Esophagus muscularis mucosa (tissue), 4 donors: Measurements from ENCODE around the gene KRTAP3-3. TPM values are rescaled to one million over a fixed set of nuclear protein-coding genes. Genes with fewer than 3 reads are reported as not detected.
"Not testable (repeated sequence)": the region's sequence is repeated elsewhere in the genome, so short reads cannot be mapped to it uniquely, and the experiment has no call there.

ENCODE experiments used
- DNase-seq: peaks from one replicate; pipeline ENCODE4 v3.0.0-alpha.2; 2017; ENCODE audit errors: extremely low spot score
- H3K27ac ChIP-seq, 4 donors: fragments of 200-600 bp; sonication (generic); replicated peaks in 1 of 4; 1 replicate in 3 of 4; 2 replicates in 1 of 4; pipeline ENCODE4 v1.5.1; 2016 to 2019; ENCODE audit warnings: mild to moderate bottlenecking in 1 of 4
- H3K27me3 ChIP-seq, 4 donors: fragments of 200-600 bp; sonication (generic); one replicate each; pipeline versions ENCODE4 v1.5.1 to v1.6.0; 2016 to 2019
- H3K36me3 ChIP-seq, 4 donors: fragments of 200-600 bp; sonication (generic); one replicate each; pipeline ENCODE4 v1.5.1; 2016 to 2019
- H3K4me1 ChIP-seq, 4 donors: fragments of 200-600 bp; sonication (generic); one replicate each; pipeline ENCODE4 v1.5.1; 2016 to 2019
- H3K4me3 ChIP-seq, 4 donors: fragments of 200-600 bp; sonication (generic); 1 replicate in 2 of 4; 2 replicates in 2 of 4; pipeline ENCODE4 v1.5.1; 2016 to 2019; ENCODE audit warnings: mild to moderate bottlenecking in 4 of 4, moderate library complexity in 1 of 4
- H3K9me3 ChIP-seq, 4 donors: fragments of 200-600 bp; sonication (generic); 1 replicate in 3 of 4; 2 replicates in 1 of 4; pipeline ENCODE4 v1.5.1; 2016 to 2019
- EP300 ChIP-seq: sonication (generic); formaldehyde crosslinking; IDR thresholded peaks from one replicate; pipeline ENCODE4 v1.6.1; 2017; ENCODE audit warnings: antibody characterized with exemption
- POLR2A ChIP-seq: fragments of 450-650 bp; IDR thresholded peaks from one replicate; pipeline ENCODE4 v1.6.1; 2017; ENCODE audit warnings: antibody characterized with exemption, moderate library complexity, mild to moderate bottlenecking, low read depth
- POLR2AphosphoS5 ChIP-seq, 2 donors: sonication (generic); formaldehyde crosslinking; IDR thresholded peaks; one replicate each; pipeline ENCODE4 v1.6.1; 2017; ENCODE audit warnings: antibody characterized with exemption in 2 of 2
- WGBS: methylation state at CpG from one replicate; pipeline ENCODE4 v1.1.5; 2018; 5-methylcytosine and 5-hydroxymethylcytosine counted together
- intact Hi-C: fragments of 100-400 bp; cut with DNase I; formaldehyde crosslinking; loops from one replicate; pipeline ENCODE4 v1.15.1; 2023
- total RNA-seq, 4 donors: library from RNA; depleted of rRNA; stranded (reverse); fragments of >200 nt; gene quantifications; one replicate each; pipeline versions ENCODE4 v1.1.0 to v1.2.1, GENCODE V29; 2016
- TF ChIP-seq, protein P1 (sequence below), 3 experiments: fragments of 200-600 bp in 2 of 3; fragments of 450-650 bp in 1 of 3; sonication (generic) in 2 of 3; IDR thresholded peaks; one replicate each; pipeline ENCODE4 v1.5.1; 2017 to 2019; ENCODE audit warnings: antibody characterized with exemption in 3 of 3, mild to moderate bottlenecking in 2 of 3, moderate library complexity in 1 of 3

The KRTAP3-3 gene
- total RNA-seq, 4 donors from 2014 or later = not detected

GRCh38 chr17:41001795-41002194 lies 7.8 kb upstream of the KRTAP3-3 start:
- no peak for TF ChIP-seq POLR2AphosphoS5 (IDR thresholded peaks at IDR 0.05)
- no peak for TF ChIP-seq POLR2A
- TF ChIP-seq EP300 = no peak
- TF ChIP-seq, protein P1, sequence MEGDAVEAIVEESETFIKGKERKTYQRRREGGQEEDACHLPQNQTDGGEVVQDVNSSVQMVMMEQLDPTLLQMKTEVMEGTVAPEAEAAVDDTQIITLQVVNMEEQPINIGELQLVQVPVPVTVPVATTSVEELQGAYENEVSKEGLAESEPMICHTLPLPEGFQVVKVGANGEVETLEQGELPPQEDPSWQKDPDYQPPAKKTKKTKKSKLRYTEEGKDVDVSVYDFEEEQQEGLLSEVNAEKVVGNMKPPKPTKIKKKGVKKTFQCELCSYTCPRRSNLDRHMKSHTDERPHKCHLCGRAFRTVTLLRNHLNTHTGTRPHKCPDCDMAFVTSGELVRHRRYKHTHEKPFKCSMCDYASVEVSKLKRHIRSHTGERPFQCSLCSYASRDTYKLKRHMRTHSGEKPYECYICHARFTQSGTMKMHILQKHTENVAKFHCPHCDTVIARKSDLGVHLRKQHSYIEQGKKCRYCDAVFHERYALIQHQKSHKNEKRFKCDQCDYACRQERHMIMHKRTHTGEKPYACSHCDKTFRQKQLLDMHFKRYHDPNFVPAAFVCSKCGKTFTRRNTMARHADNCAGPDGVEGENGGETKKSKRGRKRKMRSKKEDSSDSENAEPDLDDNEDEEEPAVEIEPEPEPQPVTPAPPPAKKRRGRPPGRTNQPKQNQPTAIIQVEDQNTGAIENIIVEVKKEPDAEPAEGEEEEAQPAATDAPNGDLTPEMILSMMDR (IDR thresholded peaks at IDR 0.05) = no peak
- Histone ChIP-seq H3K27me3 (peaks cover 0 to 12% (median 0%) of the 10 kb centered on the region in 4 donors), H3K36me3 (no peaks in the 10 kb centered on the region), H3K27ac (no peak overlapping the region), H3K4me3 (no peak overlapping the region), H3K4me1 (no peaks in the 10 kb centered on the region), H3K9me3 (no peaks in the 10 kb centered on the region)
- WGBS = 85% methylated on average over 4 of the region's 4 CpGs
- intact Hi-C loops = no loop called here
- DNase-seq = no peak

DNA sequence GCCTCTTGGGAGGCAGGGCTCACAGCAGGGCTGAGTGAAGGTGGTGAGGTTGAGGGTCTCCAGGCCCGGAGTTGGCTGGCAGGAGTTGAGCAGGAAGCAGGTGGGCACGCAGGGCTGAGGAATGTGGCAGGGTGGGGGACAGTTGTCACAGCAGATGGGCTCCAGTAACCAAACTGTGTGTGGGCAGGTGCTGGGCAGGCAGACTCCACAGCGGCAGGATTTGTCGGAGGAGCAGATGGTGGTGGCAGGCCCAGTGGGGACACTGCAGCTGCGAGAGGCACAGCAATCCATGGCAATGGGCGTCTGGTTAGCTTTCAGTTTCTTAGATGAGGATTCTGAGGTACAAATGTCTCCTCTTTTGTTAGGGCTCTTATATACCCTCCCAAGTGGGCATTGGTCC lies 5.6 kb upstream of the KRTAP3-3 start, which contains the start of gene KRTAP3-2:
KRTAP3-2 (minus strand) TSS at position 344 of the 400 bp plus-strand sequence; CDS start at position 291, 53 bp downstream.
- H3K9me3 ChIP-seq, DNase-seq, intact Hi-C loops, H3K4me1 ChIP-seq, H3K27ac ChIP-seq, H3K4me3 ChIP-seq, H3K36me3 ChIP-seq: not testable (repeated sequence)
- 90% methylated on average over 4 of the region's 6 CpGs for WGBS
- H3K27me3 ChIP-seq = peaks cover 0 to 12% (median 0%) of the 10 kb centered on the region in 4 donors

DNA sequence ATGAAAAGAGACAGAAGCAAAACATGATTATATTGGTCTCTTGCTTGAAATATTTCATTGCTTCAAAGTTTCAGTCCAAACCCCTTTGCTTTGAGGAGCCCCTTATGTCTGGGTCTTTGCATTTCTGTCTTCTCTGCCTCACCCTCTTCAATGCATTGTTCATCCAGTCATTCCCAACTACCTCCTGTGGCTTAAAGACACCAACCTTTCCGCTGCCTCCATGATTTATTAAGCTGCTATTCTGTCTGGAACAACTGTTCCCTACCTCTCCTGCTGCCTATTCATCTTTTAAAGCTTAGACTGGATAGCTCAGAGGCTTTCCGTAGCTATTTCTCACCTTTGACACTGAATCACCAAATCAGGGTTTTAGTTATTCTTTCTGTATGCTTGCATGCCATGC lies 3.4 kb upstream of the KRTAP3-3 start:
- 64% methylated on average over 2 of the region's 2 CpGs for WGBS
- intact Hi-C loops = no loop called here
- no peaks in the 10 kb centered on the region for H3K4me1 ChIP-seq

DNA sequence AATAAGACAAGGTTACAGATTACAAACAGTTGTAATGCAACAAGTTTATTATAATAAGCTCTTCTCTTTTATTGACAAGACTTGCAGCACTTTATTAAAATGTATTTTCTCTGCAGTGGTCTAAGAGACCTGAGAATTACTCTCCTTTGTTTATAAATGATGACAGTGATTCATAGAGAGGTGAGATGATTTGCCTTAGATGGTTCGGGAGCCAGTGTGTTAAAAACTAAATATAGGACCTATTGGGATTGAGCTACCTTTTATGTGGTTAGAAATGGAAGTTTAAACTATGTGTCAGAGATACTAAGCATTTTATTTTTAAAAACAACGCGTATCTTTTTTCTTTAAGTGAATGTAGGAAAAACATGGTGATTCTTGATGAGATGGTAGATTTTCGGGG lies 2.9 kb upstream of the KRTAP3-3 start:
- peaks cover 0 to 12% (median 0%) of the 10 kb centered on the region in 4 donors for H3K27me3 ChIP-seq

More for the DNA sequence above, 3.4 kb upstream of the KRTAP3-3 start:
- TF ChIP-seq EP300 (no peak), POLR2AphosphoS5 (IDR thresholded peaks at IDR 0.05) (no peak), POLR2A (no peak)
- TF ChIP-seq, protein P1 (IDR thresholded peaks at IDR 0.05) = no peak
- H3K27ac ChIP-seq = no peak overlapping the region
- no peaks in the 10 kb centered on the region for H3K9me3 ChIP-seq
- DNase-seq = no peak
- peaks cover 0 to 12% (median 0%) of the 10 kb centered on the region in 4 donors for H3K27me3 ChIP-seq
- H3K4me3 ChIP-seq = no peak overlapping the region
- no peaks in the 10 kb centered on the region for H3K36me3 ChIP-seq

GRCh38 chr17:40995116-40995515 lies 1.2 kb upstream of the KRTAP3-3 start:
- 82% methylated on average over 1 of the region's 1 CpG for WGBS
- Histone ChIP-seq H3K36me3 (no peaks in the 10 kb centered on the region), H3K4me3 (no peak overlapping the region), H3K27ac (no peak overlapping the region), H3K27me3 (peaks cover 0 to 12% (median 2%) of the 10 kb centered on the region in 4 donors), H3K9me3 (no peaks in the 10 kb centered on the region), H3K4me1 (no peaks in the 10 kb centered on the region)
- intact Hi-C loops = no loop called here
- no peak for DNase-seq
- TF ChIP-seq, protein P1 (IDR thresholded peaks at IDR 0.05) = no peak
- no peak for TF ChIP-seq EP300
- TF ChIP-seq POLR2A = no peak
- no peak for TF ChIP-seq POLR2AphosphoS5 (IDR thresholded peaks at IDR 0.05)

More for the DNA sequence above, 2.9 kb upstream of the KRTAP3-3 start:
- no peaks in the 10 kb centered on the region for H3K9me3 ChIP-seq
- no peak for DNase-seq
- no peak overlapping the region for H3K4me3 ChIP-seq
- no peaks in the 10 kb centered on the region for H3K36me3 ChIP-seq
- H3K27ac ChIP-seq = no peak overlapping the region
- TF ChIP-seq, protein P1 (IDR thresholded peaks at IDR 0.05) = no peak
- TF ChIP-seq EP300 (no peak), POLR2A (no peak), POLR2AphosphoS5 (IDR thresholded peaks at IDR 0.05) (no peak)
- 56% methylated on average over 4 of the region's 4 CpGs for WGBS
- intact Hi-C loops = no loop called here
- no peaks in the 10 kb centered on the region for H3K4me1 ChIP-seq
